Urinary bladder (tissue), 4 donors: ENCODE measurements around the gene PLD1. TPM values are rescaled to one million over a fixed set of nuclear protein-coding genes. Genes with fewer than 3 reads are reported as not detected.

Experiments
- DNase-seq: peaks from one replicate; pipeline ENCODE4 v3.0.0-alpha.2; 2015; ENCODE audit errors: extremely low spot score
- H3K27ac ChIP-seq: one replicate; pipeline ENCODE4 v1.5.1; 2013; ENCODE audit warnings: low read depth, mild to moderate bottlenecking, moderate library complexity
- H3K36me3 ChIP-seq: one replicate; pipeline ENCODE4 v1.6.1; 2013; ENCODE audit warnings: mild to moderate bottlenecking, moderate library complexity; ENCODE audit not compliant: insufficient read depth
- H3K4me1 ChIP-seq: one replicate; pipeline ENCODE4 v1.6.1; 2013; ENCODE audit warnings: mild to moderate bottlenecking, moderate library complexity; ENCODE audit not compliant: insufficient read depth
- H3K4me3 ChIP-seq: one replicate; pipeline ENCODE4 v1.5.1; 2013; ENCODE audit warnings: low read depth, low read length
- WGBS: extraction: QIAGEN DNeasy Blood & Tissue Kit; methylation state at CpG from one replicate; pipeline ENCODE4 v1.1.7; 2013; 5-methylcytosine and 5-hydroxymethylcytosine counted together
- polyA plus RNA-seq: library from polyadenylated mRNA; stranded (reverse); fragments of 200-250 nt; gene quantifications from one replicate; pipeline ENCODE4 v1.2.3, GENCODE V29; 2013
- total RNA-seq: library from RNA; depleted of rRNA; stranded (reverse); fragments of >200 nt; gene quantifications from one replicate; pipeline ENCODE4 v1.2.3, GENCODE V29; 2014
- donor health status: healthy with polysubstance abuse.
- donor health status: healthy.

PLD1 gene
- total and polyA plus RNA-seq, 2 donors, result 3.5 to 43.3 TPM

GRCh38 chr3:171666516-171666915 is 143.8 kb downstream of the PLD1 start:
- DNase-seq, result no peak
- Histone ChIP-seq H3K4me1 (no peaks in the 10 kb centered on the region), H3K36me3 (no peaks in the 10 kb centered on the region), H3K27ac (no peak overlapping the region), H3K4me3 (no peak overlapping the region)
- 96% methylated on average over 4 of the region's 4 CpGs for WGBS

GRCh38 chr3:171663805-171664204 is 146.5 kb downstream of the PLD1 start:
- WGBS, result 96% methylated on average over 4 of the region's 4 CpGs
- peaks cover 3% of the 10 kb centered on the region for H3K36me3 ChIP-seq
- no peaks in the 10 kb centered on the region for H3K4me1 ChIP-seq
- H3K27ac ChIP-seq, result no peak overlapping the region
- DNase-seq, result no peak
- H3K4me3 ChIP-seq, result no peak overlapping the region

GRCh38 chr3:171661484-171661883 is 148.8 kb downstream of the PLD1 start:
- Histone ChIP-seq H3K36me3 (peaks cover 3% of the 10 kb centered on the region), H3K4me1 (no peaks in the 10 kb centered on the region), H3K27ac (no peak overlapping the region), H3K4me3 (no peak overlapping the region)
- DNase-seq, result no peak
- 83% methylated on average over 3 of the region's 3 CpGs for WGBS

- Histone ChIP-seq H3K4me3 (no peak overlapping the region), H3K36me3 (peaks cover 3% of the 10 kb centered on the region), H3K4me1 (no peaks in the 10 kb centered on the region), H3K27ac (no peak overlapping the region)
- whole genome bisulfite sequencing, result 62% methylated on average over 3 of the region's 3 CpGs
- DNase-seq, result no peak
These were observed 150.1 kb downstream of the PLD1 start for GRCh38 chr3:171660188-171660587.

GRCh38 chr3:171658841-171659240 is 151.4 kb downstream of the PLD1 start:
- Histone ChIP-seq H3K4me3 (no peak overlapping the region), H3K27ac (no peak overlapping the region), H3K4me1 (peaks cover 1% of the 10 kb centered on the region), H3K36me3 (peaks cover 3% of the 10 kb centered on the region)
- 96% methylated on average over 3 of the region's 3 CpGs for WGBS
- no peak for DNase-seq

GRCh38 chr3:171654809-171655208 is 155.5 kb downstream of the PLD1 start:
- peak; percentile 21 for DNase-seq
- 20% methylated on average over 3 of the region's 3 CpGs for WGBS
- H3K36me3 ChIP-seq, result no peaks in the 10 kb centered on the region
- H3K4me3 ChIP-seq, result no peak overlapping the region
- peaks cover 1% of the 10 kb centered on the region for H3K4me1 ChIP-seq
- peak overlapping the region; percentile 38 for H3K27ac ChIP-seq

GRCh38 chr3:171654326-171654725 is 156.0 kb downstream of the PLD1 start:
- Histone ChIP-seq H3K27ac (no peak overlapping the region), H3K4me3 (no peak overlapping the region), H3K36me3 (no peaks in the 10 kb centered on the region), H3K4me1 (peaks cover 1% of the 10 kb centered on the region)
- 78% methylated on average over 1 of the region's 1 CpG for WGBS
- no peak for DNase-seq

- DNase-seq, result no peak
- peaks cover 1% of the 10 kb centered on the region for H3K4me1 ChIP-seq
- WGBS, result 82% methylated on average over 6 of the region's 6 CpGs
- H3K36me3 ChIP-seq, result no peaks in the 10 kb centered on the region
- H3K4me3 ChIP-seq, result no peak overlapping the region
- H3K27ac ChIP-seq, result no peak overlapping the region
These were observed 156.6 kb downstream of the PLD1 start for GRCh38 chr3:171653701-171654100.

- 97% methylated on average over 1 of the region's 1 CpG for WGBS
- H3K27ac ChIP-seq, result no peak overlapping the region
These were observed 157.4 kb downstream of the PLD1 start for GRCh38 chr3:171652932-171653331.

GRCh38 chr3:171649911-171650592 is 160.2 kb downstream of the PLD1 start:
- peaks cover 1% of the 10 kb centered on the region for H3K4me1 ChIP-seq
- H3K27ac ChIP-seq, result no peak overlapping the region
- 87% methylated on average over 10 of the region's 10 CpGs for WGBS
- H3K36me3 ChIP-seq, result no peaks in the 10 kb centered on the region
- H3K4me3 ChIP-seq, result no peak overlapping the region
- no peak for DNase-seq

More at GRCh38 chr3:171652932-171653331, 157.4 kb downstream of the PLD1 start:
- Histone ChIP-seq H3K4me3 (no peak overlapping the region), H3K4me1 (peaks cover 1% of the 10 kb centered on the region), H3K36me3 (no peaks in the 10 kb centered on the region)
- DNase-seq, result no peak

GRCh38 chr3:171649267-171649666 is 161.0 kb downstream of the PLD1 start:
- DNase-seq, result no peak
- Histone ChIP-seq H3K36me3 (no peaks in the 10 kb centered on the region), H3K4me3 (no peak overlapping the region), H3K27ac (no peak overlapping the region), H3K4me1 (no peaks in the 10 kb centered on the region)
- WGBS, result 65% methylated on average over 4 of the region's 4 CpGs

GRCh38 chr3:171648069-171648468 is 162.2 kb downstream of the PLD1 start:
- Histone ChIP-seq H3K4me3 (no peak overlapping the region), H3K27ac (no peak overlapping the region), H3K4me1 (no peaks in the 10 kb centered on the region), H3K36me3 (no peaks in the 10 kb centered on the region)
- no peak for DNase-seq

GRCh38 chr3:171646357-171647133 is 163.7 kb downstream of the PLD1 start:
- H3K4me1 ChIP-seq, result no peaks in the 10 kb centered on the region
- no peaks in the 10 kb centered on the region for H3K36me3 ChIP-seq
- H3K4me3 ChIP-seq, result no peak overlapping the region
- H3K27ac ChIP-seq, result no peak overlapping the region
- WGBS, result 16% methylated on average over 4 of the region's 4 CpGs
- DNase-seq, result peak; percentile 28

- 96% methylated on average over 8 of the region's 8 CpGs for WGBS
- no peaks in the 10 kb centered on the region for H3K36me3 ChIP-seq
- no peak overlapping the region for H3K27ac ChIP-seq
- no peak for DNase-seq
- no peaks in the 10 kb centered on the region for H3K4me1 ChIP-seq
- H3K4me3 ChIP-seq, result no peak overlapping the region
These were observed 165.6 kb downstream of the PLD1 start for GRCh38 chr3:171644681-171645080.
